Activated CD8-positive, alpha-beta memory T cell treated with anti-CD3 and anti-CD28 coated beads for 24 hours (primary cell): ENCODE results near the gene IZUMO3.
"Not testable (repeated sequence)": the region's sequence is repeated elsewhere in the genome, so short reads cannot be mapped to it uniquely, and the experiment has no call there.

ENCODE experiments used
- DNase-seq: peaks from one replicate; pipeline ENCODE4 v3.0.0-alpha.2; 2020

The IZUMO3 gene

GRCh38 chr9:24545847-24546522 is at the start of gene IZUMO3:
Gene IZUMO3, minus strand, starts transcription at chr9:24545897. Its CDS starts 248 bp downstream, at chr9:24545649.
- no peak for DNase-seq

GRCh38 chr9:24594234-24594850 is 48.6 kb upstream of the IZUMO3 start:
- no peak for DNase-seq

- no peak for DNase-seq
Measured at GRCh38 chr9:24590432-24590831, 44.7 kb upstream of the IZUMO3 start.

- no peak for DNase-seq
Measured at GRCh38 chr9:24587883-24588282, 42.2 kb upstream of the IZUMO3 start.

- DNase-seq = no peak
Measured at GRCh38 chr9:24582146-24583126, 36.7 kb upstream of the IZUMO3 start.

GRCh38 chr9:24580005-24580404 is 34.3 kb upstream of the IZUMO3 start:
- not testable (repeated sequence) for DNase-seq

GRCh38 chr9:24572406-24572805 is 26.7 kb upstream of the IZUMO3 start:
- no peak for DNase-seq

- DNase-seq = no peak
Measured at GRCh38 chr9:24561957-24562356, 16.3 kb upstream of the IZUMO3 start.

GRCh38 chr9:24553183-24553552 is 7.5 kb upstream of the IZUMO3 start:
- DNase-seq = no peak

- no peak for DNase-seq
Measured at GRCh38 chr9:24552526-24553182, 7.0 kb upstream of the IZUMO3 start.

GRCh38 chr9:24545285-24545684 is 412 bp downstream of the IZUMO3 start:
- no peak for DNase-seq

- DNase-seq = no peak
Measured at GRCh38 chr9:24518545-24518944, 27.2 kb downstream of the IZUMO3 start.

GRCh38 chr9:24516463-24516862 is 29.2 kb downstream of the IZUMO3 start:
- DNase-seq = no peak

- DNase-seq = no peak
Measured at GRCh38 chr9:24509850-24510249, 35.8 kb downstream of the IZUMO3 start.

GRCh38 chr9:24504521-24504920 is 41.2 kb downstream of the IZUMO3 start:
- DNase-seq = no peak

- no peak for DNase-seq
Measured at GRCh38 chr9:24502206-24502937, 43.3 kb downstream of the IZUMO3 start.

GRCh38 chr9:24500761-24501160 is 44.9 kb downstream of the IZUMO3 start:
- DNase-seq = no peak

- no peak for DNase-seq
Measured at GRCh38 chr9:24498632-24499031, 47.1 kb downstream of the IZUMO3 start.

- DNase-seq = no peak
Measured at GRCh38 chr9:24497671-24498070, 48.0 kb downstream of the IZUMO3 start.
